Kidney tubule cell (primary cell): ENCODE results near the gene PLEKHG3.
A peak's percentile ranks its signal among the peaks of the same experiment; 100 is the strongest.

Experiments
- DNase-seq: peaks from one replicate; pipeline ENCODE4 v3.0.0-alpha.2; 2018; ENCODE audit warnings: low spot score

PLEKHG3 gene

DNA sequence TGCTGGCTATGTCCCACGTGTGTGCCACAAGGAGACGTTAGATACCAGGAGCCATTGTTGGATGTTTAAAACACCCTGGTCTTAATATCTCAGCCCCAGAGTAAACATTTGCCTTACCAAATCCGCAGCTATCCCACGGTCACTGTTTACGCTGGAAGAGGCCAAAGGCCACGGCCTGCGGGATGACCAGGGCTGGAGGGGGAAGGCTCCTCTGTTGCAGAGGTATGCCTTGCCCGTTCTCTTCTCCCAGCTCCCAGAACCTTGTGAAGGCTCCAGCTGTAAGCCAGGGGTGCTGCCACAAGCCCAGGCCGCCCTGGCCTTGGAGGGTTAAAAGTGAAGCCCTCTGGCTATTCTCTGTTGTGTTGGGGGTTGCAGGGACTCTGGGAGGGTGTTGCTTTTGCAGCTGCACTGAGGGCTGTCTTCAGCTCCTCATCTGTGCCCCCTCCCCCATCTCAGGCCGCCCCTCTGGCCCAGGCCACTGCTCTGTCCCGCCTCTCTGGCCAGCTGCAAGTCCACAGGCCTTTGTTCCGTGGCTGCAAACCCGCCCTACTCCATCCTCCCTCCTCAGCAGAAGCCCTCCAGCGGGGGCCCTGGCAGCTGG is 2.5 kb downstream of the PLEKHG3 start:
- DNase-seq = no peak

DNA sequence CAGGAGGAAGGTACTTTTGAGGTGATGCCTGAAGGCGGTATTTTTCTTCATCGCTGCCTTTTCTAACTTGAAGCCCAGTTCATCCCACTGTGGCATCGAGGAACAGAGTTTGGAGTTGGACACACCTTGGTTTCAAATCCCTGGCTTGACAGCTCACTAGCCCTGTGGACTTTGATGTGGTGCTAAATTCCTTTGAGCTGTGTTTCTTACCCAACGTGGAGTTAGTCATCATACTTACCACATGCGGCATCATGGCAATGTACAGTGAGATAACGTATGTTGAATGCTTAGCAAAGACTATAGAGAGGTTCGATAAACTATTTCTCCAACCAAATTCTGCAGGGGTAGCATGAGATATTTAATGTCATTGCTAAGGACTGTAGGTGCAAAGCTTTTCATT is 3.4 kb downstream of the PLEKHG3 start:
- peak; percentile 92 for DNase-seq

DNA sequence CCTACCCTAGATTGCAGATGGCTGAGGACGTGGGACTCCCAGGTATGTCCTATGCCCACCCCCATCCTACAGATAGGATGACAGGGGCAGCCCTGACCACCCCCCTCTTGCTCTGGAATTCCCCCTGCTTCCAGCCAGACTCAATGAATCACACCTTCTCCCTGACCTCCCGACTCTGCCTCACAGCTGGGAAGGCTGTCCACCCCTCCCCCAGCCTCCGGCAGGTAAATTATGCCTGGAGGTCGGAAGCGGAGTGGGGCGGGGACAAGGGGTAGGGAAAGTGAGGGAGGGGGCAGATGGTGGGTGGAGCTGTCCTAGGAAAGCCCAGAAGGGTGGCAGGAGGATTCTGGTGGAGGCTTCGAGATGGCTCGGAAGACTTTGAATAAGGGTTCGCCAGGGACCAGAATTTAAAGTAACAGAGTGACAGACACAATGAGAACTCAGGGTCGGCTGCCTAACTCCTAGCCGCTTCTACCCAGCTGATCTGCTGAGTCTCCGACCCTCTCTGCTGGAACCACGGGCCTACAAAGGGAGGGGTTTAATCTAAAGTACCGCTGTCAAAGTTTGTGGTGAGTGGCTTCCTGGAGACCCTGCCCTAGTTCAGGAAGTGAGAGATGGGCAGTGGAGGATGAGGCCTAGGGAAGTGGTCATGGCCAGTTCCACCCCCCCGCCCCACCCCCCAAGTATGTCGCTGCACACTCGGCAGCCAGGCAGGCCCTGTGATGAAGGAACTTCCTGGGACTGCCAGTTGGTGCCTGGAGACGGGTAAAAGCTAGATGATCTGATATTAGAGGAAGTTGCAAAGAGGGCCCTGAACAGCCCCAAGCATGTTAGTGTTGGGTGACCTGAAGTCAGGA is 4.2 kb downstream of the PLEKHG3 start:
- peak; percentile 97 for DNase-seq

DNA sequence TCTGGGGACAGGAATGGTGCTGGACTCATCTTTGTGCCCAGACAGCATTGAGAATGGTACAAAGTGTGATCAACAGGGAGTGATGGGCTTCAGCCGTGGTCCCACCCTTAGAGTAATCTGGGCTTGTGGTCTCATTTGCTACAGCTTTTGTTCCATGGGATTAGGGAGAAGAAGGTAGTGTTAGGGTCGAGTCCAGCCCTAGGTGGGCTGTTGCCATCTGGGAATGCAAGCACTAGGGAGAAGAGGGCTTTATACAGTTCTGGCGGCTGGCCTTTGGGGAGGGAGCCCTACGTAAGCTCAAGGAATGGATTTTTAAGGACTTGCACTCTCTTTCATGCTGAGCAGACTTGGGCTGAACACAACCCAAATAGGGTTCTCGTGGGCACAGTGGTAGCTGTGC is 4.9 kb downstream of the PLEKHG3 start:
- DNase-seq = no peak

DNA sequence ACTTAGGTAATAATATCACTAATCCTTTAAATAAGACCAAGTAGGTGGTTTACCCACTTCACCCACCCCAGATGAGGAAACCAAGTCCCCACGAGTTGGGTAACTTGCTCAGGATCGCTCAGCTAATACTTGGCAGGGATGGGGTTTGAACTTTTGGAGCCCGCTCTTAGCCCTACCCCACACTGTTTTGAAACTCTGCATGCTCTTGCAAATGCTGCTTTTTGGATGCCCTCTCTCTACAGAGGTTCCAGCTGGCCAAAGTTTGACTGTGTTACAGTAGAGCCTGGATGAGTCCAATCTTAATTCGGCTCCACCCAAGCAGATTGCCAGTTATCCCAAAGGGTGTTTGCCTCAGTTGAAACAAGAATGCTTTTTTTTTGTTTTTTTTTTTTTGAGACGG is 6.8 kb downstream of the PLEKHG3 start:
- no peak for DNase-seq

DNA sequence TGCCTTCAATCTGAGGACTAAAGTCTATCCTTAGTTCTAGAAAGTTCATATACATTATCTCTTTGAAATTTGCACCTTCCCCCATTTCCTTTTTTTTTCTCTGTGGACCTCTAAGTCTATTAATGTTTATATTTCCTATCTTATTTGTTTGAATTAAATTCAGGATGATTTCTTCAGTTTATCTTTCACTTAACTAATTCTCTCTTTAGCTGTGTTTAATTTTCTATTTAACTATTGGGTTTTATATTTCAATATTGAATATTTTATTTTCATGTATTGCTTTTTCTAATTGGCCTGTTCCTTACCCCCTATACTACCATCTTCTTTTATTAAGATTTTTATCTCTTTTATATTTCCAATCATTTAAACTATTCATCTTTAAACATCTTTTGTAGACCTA is 9.5 kb downstream of the PLEKHG3 start:
- DNase-seq = no peak

- no peak for DNase-seq
These were observed 10.3 kb downstream of the PLEKHG3 start for GRCh38 chr14:64714432-64715025.

- DNase-seq = no peak
These were observed 11.0 kb downstream of the PLEKHG3 start for GRCh38 chr14:64715146-64715627.

DNA sequence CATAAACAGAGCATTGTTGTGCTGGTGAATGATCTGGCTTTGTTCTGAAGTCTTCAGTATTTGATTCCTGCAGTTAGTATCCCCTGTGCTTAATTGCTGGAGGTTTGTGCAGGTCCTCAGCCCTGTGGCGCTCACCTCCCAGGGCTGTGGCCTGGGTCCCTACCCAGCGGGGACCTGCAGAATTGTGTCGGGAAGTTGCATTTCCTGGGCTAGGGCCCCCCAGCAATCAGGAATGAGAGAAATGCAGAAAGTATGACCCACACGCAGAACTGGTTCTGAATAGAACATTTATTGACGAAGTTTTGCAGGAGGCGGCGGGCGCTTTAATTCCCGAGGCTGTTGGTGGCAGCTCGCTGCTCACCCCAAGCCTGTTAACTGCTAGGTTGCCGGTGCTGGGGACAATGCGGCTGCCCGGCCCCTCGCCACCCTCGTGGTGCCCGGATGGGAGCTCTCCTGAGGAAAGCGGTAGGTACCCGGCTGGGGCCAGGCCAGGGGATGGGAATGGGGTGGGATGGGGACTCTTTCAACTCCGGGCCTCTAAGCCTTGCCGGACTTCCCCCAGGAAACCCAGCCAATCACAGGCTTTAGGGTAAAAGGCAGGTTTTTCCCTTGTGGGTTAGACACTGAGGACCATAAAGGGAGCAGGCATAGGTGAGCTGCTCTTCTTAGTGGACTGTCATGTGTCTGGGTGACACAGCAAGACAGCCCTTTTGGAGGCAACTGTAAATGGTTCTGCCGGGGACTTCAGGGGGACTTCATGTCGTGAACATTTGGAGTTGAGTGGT is 11.6 kb downstream of the PLEKHG3 start:
- no peak for DNase-seq

DNA sequence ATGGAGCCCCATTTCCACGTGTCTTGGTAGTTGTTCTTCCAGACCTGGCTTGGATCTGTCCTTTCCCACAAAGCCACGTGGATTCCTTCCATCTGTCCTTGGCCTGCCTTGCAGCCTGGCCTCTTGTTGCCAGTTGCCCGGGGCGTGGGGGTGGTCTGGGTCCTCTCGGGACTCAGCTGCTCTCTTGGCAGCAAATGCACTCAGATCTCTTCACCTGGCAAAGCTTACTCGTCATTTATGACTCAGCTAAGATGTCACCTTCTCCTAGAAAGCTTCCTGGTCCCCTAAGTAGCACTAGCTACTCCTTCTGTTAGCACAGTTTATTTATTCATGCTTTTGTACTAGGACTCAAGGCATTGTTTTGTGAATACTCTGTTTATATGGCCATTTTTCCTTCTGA is 13.6 kb downstream of the PLEKHG3 start:
- peak; percentile 83 for DNase-seq

- no peak for DNase-seq
These were observed 14.5 kb downstream of the PLEKHG3 start for GRCh38 chr14:64718762-64719161.

DNA sequence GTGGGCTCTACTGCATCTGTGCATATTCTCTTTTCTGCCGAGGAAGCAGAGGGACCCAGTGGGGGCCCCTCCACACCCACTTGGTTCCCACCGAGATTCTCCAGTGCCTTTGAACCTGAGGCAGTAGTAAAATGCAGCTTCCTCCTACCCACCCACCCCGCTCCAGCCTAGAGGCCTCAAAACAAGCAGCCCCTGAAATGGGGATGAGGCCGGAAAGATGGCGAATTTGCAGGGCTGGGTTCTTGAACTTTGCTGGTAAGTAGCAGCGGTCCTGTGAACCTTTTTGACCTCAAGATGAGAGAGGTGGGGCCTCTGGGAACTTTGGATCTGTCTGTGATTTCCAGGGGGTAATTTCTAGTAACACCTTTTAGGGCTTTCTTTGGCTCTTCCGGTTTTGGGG is 15.4 kb downstream of the PLEKHG3 start:
- no peak for DNase-seq

GRCh38 chr14:64720131-64720576 is 15.9 kb downstream of the PLEKHG3 start:
- DNase-seq = peak; percentile 99

DNA sequence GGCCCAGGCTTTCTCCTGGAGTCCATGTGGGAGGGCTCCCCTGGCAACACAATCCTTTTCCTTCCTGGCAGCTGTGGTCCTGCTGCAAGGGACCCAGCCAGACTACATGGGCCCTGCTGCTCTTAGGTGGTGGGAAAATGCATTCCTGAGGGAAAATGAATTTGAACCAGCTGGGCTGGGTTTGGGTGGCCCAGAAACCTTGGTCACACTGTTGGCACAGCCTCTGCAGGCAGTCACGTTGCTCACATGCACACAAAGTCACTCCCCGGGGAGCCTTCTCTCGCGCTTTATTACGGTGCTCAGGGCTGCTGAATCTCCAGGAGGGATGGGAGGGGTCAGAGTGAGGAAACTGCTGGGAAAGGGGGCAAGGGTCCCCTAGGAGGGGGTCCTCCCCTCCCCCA is 17.2 kb downstream of the PLEKHG3 start:
- peak; percentile 86 for DNase-seq

GRCh38 chr14:64721899-64722298 is 17.7 kb downstream of the PLEKHG3 start:
- DNase-seq = no peak

DNA sequence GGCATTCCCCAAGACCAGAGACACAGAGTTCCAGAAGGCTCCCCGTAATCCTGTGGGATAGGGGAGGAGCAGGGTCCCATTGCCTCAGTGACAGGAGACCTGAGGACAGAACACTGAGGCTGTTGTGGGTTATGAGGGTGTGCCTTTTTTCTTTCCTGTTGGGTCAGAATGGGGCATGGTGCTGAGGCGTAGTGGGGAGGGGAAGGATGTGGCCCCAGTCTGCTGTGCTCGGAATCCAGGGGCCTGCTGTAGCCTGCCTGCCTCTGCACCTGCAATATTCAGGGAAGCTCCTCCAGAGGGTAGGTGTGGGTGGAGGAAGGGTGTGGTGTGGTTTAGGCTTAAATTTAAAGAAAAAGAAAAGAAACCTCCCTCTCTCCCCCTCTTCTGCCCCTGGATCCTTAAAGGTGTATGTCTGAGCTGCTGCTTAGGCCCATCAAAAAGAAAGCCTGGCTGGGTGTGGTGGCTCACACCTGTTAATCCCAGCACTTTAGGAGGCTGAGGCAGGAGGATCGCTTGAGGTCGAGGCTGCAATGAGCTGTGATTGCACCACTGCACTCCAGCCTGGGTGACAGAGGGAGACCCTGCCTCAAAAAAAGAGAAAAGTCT is 18.7 kb downstream of the PLEKHG3 start:
- DNase-seq = no peak

GRCh38 chr14:64723691-64724577 is 19.7 kb downstream of the PLEKHG3 start:
- peak; percentile 85 for DNase-seq

- no peak for DNase-seq
These were observed 20.3 kb downstream of the PLEKHG3 start for GRCh38 chr14:64724578-64724930.

- DNase-seq = no peak
These were observed 21.1 kb downstream of the PLEKHG3 start for GRCh38 chr14:64725261-64725815.

- no peak for DNase-seq
These were observed 21.8 kb downstream of the PLEKHG3 start for GRCh38 chr14:64725879-64726584.
